ENCODE measurements around the gene STPG4.

The STPG4 gene

DNA sequence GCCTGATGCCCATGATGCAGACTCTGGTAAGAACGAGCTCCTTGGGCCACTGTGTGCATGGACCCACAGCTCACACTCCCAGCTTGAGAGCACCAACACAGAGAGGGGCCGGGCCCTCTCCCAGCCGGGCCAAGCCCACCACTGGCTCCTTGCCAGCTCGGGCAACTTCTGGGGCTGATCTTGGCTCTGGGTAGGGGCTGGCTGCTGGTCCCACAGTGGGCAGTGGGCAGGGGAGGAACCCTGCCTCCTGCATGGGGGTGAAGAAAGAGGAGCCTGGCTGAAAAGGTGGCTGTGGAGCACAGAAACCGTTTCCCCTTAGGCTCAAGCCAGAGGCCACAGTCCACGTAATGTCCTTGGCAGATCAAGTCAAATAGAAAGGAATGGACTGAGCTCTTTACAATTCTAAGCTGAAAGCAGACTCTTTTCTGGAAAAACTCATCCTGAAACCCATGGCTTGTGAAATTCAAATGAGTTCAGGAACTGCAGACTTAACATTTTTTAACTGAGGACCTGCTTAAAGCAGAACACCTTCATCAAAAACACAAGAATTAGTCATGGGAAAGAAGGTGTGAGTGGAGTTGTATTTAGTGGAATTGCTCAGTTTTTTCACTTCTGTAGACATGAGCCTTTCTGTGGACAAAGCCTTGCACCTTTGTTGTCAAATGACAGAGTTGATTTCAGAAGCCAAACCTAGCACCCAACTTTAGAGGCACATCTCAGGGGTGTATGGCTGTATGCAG is 104.9 kb downstream of the STPG4 start:
- no peak for DNase-seq

DNA sequence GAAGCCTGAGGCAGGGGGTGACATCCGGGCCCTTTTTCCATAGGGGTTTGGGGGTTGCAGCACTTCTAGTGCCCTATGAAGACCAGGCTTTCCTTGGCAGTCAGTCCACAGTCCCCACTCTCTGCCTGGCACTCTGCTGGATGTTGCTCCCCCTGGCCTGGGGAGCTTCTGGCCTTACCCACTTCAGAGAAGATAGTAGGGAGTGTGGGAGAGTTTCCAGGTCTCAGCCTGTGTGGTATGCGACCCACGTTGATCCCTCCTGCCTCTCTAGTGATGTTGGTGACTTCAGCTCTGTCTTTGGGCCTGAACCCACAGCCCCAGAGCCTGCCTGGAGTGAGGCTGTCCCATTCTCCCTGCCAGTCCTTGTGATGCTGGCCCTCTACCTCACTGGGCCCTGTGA is 105.6 kb downstream of the STPG4 start:
- DNase-seq: no peak

DNA sequence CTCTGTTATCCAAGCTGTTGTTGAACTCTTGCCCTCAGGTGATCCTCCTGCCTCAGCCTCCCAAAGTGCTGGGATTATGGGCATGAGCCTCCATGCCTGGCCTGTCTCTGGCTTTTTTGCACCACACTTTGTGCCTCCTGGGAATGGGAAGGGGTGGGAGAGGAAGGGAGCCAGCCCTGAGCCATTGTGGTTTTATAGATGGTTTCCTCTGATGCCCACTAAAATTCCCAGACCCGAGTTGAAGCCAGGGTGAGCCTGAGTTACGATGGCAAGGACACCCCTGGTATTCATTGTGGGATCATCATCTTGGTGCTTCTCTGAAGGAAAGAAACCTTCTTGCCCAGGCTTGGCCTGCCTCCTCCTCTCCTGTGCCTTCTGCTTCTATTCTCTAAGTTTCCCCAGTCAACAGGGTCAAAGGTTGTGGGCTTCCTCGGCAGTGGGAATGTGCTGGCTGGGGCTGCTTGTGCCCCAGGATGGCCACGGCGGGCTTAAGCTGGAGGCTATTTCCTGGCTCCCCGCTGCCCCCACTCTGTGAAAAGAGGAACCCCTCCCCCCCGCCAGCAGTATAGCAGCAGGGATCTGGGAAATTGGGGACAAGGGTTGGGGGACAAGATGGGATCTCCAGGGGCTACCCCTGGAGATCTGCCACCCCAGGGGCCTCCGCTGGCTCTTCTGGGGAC is 106.2 kb downstream of the STPG4 start:
- DNase-seq: no peak

- DNase-seq: peak; percentile 49
Measured at GRCh38 chr2:47046271-47046670, 108.8 kb downstream of the STPG4 start.

DNA sequence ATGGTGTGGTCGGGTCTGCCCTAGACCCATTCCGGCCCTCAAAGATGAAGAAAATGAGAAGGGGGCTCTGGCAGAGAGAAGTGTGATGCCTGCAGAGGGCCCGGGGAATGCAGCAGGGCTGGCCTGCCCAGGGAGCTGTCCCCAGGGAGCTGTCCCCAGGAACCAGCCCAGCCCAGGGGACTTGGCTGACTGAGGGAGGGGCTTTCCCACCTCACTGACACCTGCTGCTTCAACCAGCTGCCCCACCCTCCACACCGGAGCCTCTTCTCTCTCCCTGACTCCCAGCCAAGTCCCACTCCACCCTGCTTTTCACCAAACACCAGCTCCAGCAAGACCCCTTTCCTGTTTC is 111.2 kb downstream of the STPG4 start:
- DNase-seq: no peak

DNA sequence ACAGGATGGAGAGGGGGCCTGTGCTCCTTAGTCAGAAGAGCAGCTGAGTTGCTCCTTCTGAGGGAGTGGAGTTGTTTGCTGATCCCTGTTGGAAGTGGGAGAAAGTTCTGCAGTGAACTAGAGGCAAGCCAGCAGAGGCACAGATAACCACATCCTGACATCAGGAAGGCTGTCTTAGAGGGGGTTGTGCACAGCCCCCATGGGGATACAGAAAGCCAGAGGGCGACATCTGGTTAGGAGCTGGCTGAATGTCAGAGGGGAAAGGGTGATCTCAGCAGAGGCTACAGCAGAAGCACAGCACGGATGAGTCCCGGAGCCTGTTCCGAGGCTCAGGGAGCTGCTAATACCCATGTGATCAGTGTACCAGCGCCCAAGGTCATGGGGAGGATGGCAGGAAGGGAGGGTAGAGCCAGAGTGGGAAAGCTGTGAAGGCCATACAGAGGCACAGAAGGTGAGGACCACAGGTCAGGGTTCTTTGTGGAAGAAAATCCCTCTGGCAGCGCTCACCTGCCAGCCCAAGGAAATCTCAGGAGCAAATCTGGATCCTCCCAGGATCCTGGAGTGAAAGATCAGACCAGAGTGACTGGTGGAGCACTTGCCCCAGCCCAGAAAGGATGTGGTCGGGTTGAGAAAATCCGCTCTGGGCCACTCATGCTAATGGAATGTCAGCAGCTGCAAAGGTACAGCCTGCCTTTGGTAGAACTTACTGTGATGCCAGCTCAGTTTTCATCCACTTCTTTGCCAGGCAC is 111.8 kb downstream of the STPG4 start:
- no peak for DNase-seq

DNA sequence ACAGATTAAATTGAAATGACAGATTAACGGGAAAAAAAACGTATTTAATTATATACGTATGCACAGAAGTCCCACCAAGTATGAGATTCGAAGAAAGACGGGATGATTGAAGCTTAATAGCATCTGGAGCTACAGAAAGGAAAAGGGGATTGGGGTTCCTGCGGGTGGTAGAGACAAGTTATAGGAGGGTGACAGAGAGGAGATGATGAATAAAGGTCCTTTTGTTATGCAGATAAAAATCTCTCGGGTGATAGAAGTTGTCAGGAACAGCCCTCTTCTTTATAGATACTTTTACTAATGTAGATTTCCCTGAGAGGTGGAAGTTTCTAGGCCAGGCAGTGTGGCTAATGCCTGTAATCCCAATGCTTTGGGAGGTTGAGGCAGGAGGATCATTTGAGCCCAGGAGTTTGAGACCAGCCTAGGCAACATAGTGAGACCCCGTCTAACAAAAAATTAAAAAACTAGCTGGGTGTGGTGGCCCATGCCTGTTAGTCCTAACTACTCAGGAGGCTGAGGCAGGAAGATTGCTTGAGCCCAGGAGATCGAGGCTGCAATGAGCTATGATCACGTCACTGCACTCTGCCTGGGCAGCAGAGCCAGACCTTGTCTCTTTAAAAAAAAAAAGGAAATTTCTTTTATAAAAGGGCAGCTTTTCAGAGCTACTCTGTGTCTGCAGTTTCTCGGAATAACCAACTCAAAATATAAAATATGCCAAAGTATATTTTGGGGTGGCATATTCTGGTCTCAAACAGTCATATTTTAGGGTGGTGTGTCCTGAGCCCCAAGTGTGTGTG is 113.0 kb downstream of the STPG4 start:
- no peak for DNase-seq

DNA sequence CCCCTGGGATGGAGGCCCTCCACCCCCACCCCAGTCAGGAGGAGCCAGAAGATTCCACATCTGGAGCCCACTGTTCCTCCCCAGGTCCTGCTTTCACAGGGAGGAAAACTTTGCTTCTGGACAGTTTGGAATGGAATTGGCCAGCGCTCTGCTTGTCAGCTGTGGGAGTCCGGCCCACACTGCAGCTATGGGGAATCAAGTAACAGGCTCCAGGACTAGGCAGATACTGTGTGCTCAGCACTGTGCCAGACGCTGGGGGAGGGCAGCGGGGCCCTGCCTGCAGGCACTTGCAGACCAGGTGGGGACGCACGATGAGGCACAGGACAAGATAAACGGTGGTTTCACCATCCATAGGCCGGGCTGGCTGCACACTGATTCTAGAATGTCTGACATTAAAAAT is 114.0 kb downstream of the STPG4 start:
- DNase-seq: no peak

DNA sequence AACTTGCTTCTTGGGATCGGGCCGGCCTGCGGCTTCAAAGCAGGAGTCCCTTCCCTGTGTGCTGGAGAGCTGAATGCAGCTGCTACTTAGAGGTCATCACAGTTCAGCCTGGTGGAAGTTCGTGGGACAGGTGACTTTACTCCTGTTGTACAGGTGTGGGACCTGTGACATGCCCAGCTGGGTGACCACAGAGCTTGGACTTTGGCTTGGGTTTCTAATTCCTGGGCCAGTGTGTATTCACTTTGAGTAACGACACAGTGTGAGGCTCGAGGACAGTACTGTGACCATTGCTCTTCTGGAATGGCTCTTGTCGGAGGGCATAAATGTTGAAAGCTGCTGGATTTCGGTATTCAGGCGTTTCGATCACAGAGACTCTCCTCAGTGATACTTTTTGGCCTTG is 114.5 kb downstream of the STPG4 start:
- no peak for DNase-seq

DNA sequence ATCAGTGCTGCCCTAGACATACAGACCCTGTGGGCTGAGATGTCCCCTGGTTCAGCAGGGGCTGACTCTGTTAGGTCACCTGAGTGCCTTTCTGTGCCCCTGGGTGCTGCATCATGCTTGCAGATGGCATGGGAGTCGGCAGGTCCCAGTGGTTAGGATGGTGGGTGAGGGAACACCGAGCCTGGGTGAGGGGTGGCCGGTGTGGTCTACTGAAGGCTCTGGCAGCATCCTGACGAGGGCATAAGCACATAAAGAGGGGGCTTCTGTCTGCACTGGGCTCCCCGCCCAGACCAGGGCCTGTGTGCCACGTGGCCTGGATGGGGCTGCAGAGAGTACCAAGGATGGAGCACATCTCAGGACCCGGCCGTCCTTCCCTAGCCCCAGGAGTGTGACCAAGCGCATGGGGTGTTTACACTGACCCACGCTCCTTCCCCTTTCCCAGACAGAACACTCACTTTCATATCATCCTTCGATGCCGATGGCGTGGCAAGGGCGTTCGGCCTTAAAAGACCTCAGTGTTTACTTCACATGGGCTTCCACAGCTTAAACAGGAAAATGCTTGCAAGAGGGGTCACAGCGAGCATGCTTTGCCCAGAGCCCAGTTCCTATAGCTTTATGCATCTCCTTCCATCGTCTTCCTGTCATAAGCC is 115.1 kb downstream of the STPG4 start:
- DNase-seq: no peak

GRCh38 chr2:47039489-47039870 is 115.6 kb downstream of the STPG4 start:
- no peak for DNase-seq

DNA sequence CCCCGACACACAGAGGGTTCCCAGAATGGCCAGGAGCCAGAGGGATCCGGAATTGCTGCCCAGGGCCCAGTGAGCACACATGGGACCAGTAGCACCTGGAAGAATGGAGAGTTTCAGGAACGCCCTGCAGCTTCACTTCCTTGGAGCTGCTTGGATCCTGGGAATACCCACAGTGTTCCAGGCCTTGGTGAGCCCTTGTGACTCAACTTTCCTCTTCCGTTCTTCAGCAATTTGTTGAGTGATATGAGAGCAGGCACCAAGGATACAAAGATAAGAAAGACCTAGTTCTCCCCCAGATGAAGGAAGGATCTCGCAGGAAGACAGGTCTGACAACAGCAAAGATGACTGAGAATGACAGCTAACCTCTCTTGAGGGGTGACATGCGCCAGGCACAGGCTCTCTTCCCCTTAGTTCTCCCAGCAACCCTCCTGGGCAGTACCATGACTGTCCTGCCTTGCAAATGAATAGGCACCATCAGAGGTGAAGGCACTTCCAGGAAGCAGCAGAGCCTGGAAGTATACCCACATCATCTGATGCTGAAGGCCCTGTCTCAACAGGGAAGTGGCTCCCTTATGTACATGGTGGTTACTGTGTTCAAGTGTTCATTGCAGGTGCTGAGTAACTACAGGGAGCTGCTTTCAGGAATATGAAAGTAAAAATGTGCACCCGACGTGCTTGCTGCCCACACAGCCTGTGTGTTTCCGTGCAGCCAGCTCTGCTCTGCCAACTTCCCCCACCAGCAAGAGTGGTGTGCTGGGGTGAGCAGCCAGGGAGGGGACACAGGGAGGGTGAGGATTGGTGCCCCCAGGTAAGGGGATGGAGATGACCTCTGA is 116.2 kb downstream of the STPG4 start:
- no peak for DNase-seq

GRCh38 chr2:47037678-47038077 is 117.4 kb downstream of the STPG4 start:
- no peak for DNase-seq
